ENCODE data around the gene DNAH12.
"Not testable (repeated sequence)": the region's sequence is repeated elsewhere in the genome, so short reads cannot be mapped to it uniquely, and the experiment has no call there.

The DNAH12 gene

DNA sequence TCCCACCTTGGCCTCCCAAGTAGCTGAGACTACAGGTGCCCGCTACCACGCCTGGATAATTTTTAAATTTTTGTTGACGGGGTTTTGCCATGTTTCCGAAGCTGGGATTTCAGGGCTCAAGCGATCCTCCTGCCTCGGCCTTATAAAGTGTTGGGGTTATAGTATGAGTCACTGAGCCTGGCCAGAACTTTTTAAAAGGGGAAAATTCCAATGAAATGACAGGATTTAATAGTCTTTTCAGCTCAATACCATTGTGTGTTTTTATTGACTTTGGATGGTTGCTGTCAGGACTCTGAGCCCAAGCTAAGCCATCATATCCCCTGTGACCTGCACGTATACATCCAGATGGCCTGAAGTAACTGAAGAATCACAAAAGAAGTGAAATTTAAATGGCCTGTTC is 240.6 kb downstream of the DNAH12 start:
- not testable (repeated sequence) for DNase-seq (ENCODE audit: low spot score)

DNA sequence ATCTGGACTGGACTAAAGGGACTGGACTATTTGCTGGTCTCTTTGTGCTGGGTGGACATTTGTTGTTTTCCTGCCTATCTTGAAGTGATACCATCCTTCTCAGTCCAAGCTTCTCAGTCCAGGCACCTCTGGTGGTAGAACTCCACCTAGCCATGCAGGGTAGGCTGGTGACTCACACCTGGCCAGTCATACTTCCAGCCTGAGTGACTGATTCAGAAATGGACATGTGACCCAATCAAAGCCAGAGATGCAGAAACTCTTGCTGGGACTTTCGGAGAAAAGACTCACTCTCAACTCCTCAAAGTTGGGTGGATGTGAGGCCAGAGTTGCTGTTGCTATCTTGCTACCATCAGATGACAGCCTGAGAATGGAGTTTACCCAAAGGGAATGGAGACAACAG is 246.1 kb downstream of the DNAH12 start:
- DNase-seq (ENCODE audit: low spot score): no peak

- DNase-seq (ENCODE audit: low spot score): no peak
Observed at GRCh38 chr3:57292897-57293526, 251.1 kb downstream of the DNAH12 start.

DNA sequence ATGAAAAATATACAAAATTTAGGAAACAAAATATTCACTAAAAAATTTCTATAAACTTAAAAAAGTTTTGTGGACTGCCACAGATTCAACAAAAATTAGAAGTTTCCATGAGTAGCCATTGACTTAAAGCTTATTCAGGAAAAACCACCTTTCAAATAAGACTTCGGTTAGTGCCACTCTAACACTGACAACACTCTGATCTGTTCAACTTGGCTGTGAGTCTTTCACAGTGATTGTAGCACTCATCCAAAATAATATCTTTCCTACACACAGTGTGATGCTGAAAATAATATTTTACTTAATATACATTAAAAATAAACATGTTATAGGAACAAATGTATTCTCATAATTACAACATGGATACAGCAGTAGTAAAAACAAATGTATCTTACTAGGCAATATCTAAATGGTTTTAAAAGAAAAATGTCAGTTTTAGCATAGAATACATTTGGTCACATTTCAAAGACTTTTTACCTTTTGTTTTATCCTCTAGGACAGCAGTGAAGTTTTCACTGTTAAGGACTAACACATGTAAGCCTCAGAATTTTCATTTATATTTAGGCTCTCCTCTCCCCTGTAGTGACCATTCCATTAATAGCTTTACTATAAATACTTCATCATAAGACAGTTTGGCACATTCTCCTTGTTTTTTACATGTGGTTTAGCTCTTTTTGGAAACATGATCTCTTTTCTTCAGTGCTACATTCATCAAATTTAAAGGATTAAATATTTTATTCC is 251.8 kb downstream of the DNAH12 start, which contains the start of gene ASB14:
ASB14 (minus strand) TSS at position 527 of the 738 bp plus-strand sequence. CDS start 652 bp downstream, outside the sequence.
- no peak for DNase-seq (ENCODE audit: low spot score)

- DNase-seq (ENCODE audit: low spot score): no peak
Observed at GRCh38 chr3:57288403-57288802, 255.7 kb downstream of the DNAH12 start.

GRCh38 chr3:57287205-57287604 is 256.9 kb downstream of the DNAH12 start:
- DNase-seq (ENCODE audit: low spot score): no peak

- DNase-seq (ENCODE audit: low spot score): no peak
Observed at GRCh38 chr3:57283334-57283733, 260.8 kb downstream of the DNAH12 start.

- no peak for DNase-seq (ENCODE audit: low spot score)
Observed at GRCh38 chr3:57281715-57282114, 262.4 kb downstream of the DNAH12 start.

DNA sequence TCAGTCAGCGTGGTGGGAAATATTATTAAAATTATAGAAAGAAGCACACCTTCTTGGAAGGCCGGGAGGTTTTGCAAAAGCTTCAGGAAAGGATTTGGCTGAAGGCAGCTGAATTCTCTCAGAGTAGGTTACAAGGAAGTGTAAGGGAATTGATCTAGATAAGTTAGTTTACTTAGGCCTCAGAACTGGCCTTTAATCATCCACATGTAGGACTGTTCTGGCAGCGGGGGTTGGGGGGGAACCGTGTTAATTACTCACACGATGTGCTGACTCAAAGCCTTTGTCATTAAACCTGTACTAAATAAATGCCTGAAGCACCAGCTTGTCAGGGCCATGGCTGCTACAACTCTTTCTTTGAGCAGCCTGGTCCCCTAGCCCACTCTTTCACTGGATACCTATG is 264.5 kb downstream of the DNAH12 start:
- no peak for DNase-seq (ENCODE audit: low spot score)

GRCh38 chr3:57278237-57278636 is 265.9 kb downstream of the DNAH12 start:
- DNase-seq (ENCODE audit: low spot score): no peak

DNA sequence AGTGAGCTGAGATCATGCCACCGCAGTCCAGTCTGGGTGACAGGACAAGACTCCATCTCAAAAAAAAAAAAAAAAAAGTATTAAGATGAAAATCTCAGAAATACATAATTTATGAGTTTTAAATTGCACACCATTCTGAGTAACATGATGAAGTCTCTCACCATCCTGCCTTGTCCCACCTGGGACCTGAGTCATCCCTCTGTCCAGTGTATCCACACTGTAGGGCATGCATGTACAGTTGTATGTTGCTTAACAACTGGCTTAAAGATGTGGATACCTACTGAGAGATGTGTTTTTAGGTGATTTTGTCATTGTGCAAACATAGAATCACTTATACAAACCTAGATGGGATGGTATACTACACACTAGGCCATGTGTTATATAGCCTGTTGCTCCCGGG is 268.8 kb downstream of the DNAH12 start:
- DNase-seq (ENCODE audit: low spot score): no peak

DNA sequence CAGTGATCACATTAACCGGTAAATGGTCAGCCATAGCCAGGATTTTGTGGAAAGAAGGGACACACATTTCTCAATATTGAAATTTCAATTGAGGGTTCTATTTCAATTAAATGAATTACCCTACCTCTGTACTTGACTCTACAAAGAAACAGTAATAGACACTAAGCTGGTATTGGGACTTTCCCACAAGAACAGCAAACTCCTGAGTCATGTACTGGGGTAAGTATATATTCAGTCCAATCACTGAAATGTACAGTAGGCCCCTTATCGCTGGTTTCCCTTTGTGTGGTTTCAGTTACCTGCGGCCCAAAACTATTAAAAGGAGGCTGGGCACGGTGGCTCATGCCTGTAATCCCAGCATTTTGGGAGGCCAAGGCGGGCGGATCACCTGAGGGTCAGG is 269.3 kb downstream of the DNAH12 start:
- no peak for DNase-seq (ENCODE audit: low spot score)

DNA sequence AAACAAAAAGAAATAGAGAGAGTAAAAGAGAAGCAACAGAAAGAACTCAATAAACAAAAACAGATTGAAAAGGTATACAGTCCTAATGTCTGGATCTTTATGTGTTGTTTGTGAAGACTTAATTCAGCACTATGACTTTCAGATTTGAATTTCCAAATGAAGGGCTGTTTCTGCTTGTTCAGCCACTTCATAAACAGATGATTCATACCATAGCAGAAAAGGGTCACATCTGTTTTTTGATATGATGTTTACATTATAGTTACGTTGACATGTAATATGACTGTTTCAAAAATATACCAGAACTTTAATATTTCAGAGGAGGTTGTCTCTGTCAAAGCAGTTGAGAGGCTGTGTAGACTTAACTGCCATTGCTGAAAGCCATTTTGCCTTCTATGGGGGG is 275.7 kb downstream of the DNAH12 start:
- no peak for DNase-seq (ENCODE audit: low spot score)

GRCh38 chr3:57261929-57262328 is 282.2 kb downstream of the DNAH12 start:
- DNase-seq (ENCODE audit: low spot score): no peak

DNA sequence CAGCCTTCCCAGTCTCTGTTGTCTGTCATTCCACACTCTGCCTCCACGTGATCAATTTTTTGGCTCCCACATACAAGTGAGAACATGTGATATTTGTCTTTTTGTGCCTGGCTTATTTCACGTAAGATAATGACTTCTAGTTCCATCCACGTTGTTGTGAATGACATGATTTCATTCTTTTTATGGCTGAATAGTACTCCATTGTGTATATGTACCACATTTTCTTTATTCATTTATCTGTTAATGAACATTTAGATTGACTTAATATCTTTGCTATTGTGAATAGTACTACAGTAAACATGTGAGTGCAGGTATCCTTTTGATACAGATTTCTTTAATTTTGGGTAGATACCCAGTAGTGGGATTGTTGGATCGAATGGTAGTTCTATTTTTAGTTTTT is 283.0 kb downstream of the DNAH12 start:
- no peak for DNase-seq (ENCODE audit: low spot score)

GRCh38 chr3:57257678-57258077 is 286.5 kb downstream of the DNAH12 start:
- no peak for DNase-seq (ENCODE audit: low spot score)

- no peak for DNase-seq (ENCODE audit: low spot score)
Observed at GRCh38 chr3:57256844-57257243, 287.3 kb downstream of the DNAH12 start.

GRCh38 chr3:57252404-57252803 is 291.7 kb downstream of the DNAH12 start:
- DNase-seq (ENCODE audit: low spot score): no peak

DNA sequence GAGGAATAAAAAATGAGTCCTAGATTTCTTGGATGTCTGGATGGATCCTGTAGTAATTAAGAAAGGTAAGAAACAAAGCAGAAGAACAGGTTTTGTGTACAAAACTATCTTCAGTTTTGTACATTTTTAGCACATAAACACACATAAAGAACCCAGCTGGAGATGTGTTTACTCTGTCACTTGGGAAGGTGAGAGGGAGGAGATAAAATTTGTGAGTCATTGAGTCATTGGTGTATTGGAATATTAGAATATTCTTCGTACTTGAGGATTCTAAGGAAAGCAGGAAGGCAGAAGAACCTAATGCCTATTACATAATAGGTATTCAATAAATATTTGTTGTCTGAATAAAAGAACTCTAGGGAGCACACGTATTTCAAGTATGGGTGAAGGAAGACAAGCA is 299.2 kb downstream of the DNAH12 start:
- DNase-seq (ENCODE audit: low spot score): no peak
